Lower leg skin (tissue), 4 donors: ENCODE measurements around the gene LMF1. TPM values are rescaled to one million over a fixed set of nuclear protein-coding genes. Genes with fewer than 3 reads are reported as not detected.
A peak's percentile ranks its signal among the peaks of the same experiment; 100 is the strongest.

Experiments
- DNase-seq, 2 donors: peaks; one replicate each; pipeline ENCODE4 v3.0.0-alpha.2; 2019; ENCODE audit warnings: low spot score in 2 of 2
- H3K4me3 ChIP-seq: fragments of 200-600 bp; sonication (generic); 2 replicates; pipeline ENCODE4 v1.5.1; 2017; ENCODE audit warnings: mild to moderate bottlenecking, low read depth; ENCODE audit not compliant: poor library complexity, severe bottlenecking
- CTCF ChIP-seq, 3 donors: fragments of 450-650 bp; IDR thresholded peaks; one replicate each; pipeline ENCODE4 v1.5.1; 2016; ENCODE audit warnings: antibody characterized with exemption in 3 of 3, mild to moderate bottlenecking in 3 of 3, moderate library complexity in 2 of 3
- POLR2A ChIP-seq, 2 donors: fragments of 450-650 bp; IDR thresholded peaks; one replicate each; pipeline ENCODE4 v1.6.1; 2016 to 2017; ENCODE audit warnings: antibody characterized with exemption in 2 of 2, mild to moderate bottlenecking in 1 of 2, moderate library complexity in 1 of 2
- WGBS, 2 donors: methylation state at CpG; one replicate each; pipeline ENCODE4 v1.1.5; 2018; 5-methylcytosine and 5-hydroxymethylcytosine counted together
- intact Hi-C: fragments of 100-400 bp; cut with DNase I; formaldehyde crosslinking; loops from one replicate; pipeline ENCODE4 v1.15.0; 2023; ENCODE audit warnings: low total_unique reads
- total RNA-seq, 4 donors: library from RNA; depleted of rRNA; stranded (reverse); fragments of >200 nt; gene quantifications; one replicate each; pipeline ENCODE4 v1.1.0, GENCODE V29; 2016

LMF1 gene
- total RNA-seq, 4 donors from 2014 or later: 31.3 to 68.3 (median 50.3) TPM

- DNase-seq: no peak
- intact Hi-C loops: no loop called here
- WGBS, 2 donors: 8 to 16% methylated on average over 21 to 25 of the region's 76 CpGs
- peak overlapping the region; percentile 5 for H3K4me3 ChIP-seq
- TF ChIP-seq CTCF (IDR thresholded peaks at IDR 0.05) (no peak), POLR2A (IDR thresholded peaks at IDR 0.05) (no peak)
Observed at GRCh38 chr16:982145-983043, 11.6 kb upstream of the LMF1 start.

GRCh38 chr16:981695-982144 is 10.9 kb upstream of the LMF1 start, which contains the start of gene SOX8:
SOX8 (plus strand) TSS chr16:981770; CDS start chr16:981923, 153 bp downstream.
- peak within 1 kb of the TSS; percentile 42 for H3K4me3 ChIP-seq
- 0 to 1% methylated on average over 3 to 57 of the region's 80 CpGs for WGBS, 2 donors
- intact Hi-C loops: no loop called here
- DNase-seq: no peak
- no peak for TF ChIP-seq CTCF (IDR thresholded peaks at IDR 0.05)
- TF ChIP-seq POLR2A (IDR thresholded peaks at IDR 0.05): no peak

GRCh38 chr16:980595-980854 is 9.7 kb upstream of the LMF1 start:
- intact Hi-C loops: no loop called here
- TF ChIP-seq CTCF (IDR thresholded peaks at IDR 0.05) (no peak), POLR2A (IDR thresholded peaks at IDR 0.05) (no peak)
- 0% methylated on average over 2 of the region's 31 CpGs for WGBS, 2 donors

GRCh38 chr16:979859-980594 is 9.2 kb upstream of the LMF1 start:
- intact Hi-C loops: no loop called here
- 59 to 63% methylated on average over 19 to 27 of the region's 63 CpGs for WGBS, 2 donors
- DNase-seq: no peak
- TF ChIP-seq POLR2A (IDR thresholded peaks at IDR 0.05) (no peak), CTCF (IDR thresholded peaks at IDR 0.05) (no peak)
- H3K4me3 ChIP-seq: no peak overlapping the region

More at GRCh38 chr16:980595-980854, 9.7 kb upstream of the LMF1 start:
- DNase-seq: no peak
- peak overlapping the region; percentile 42 for H3K4me3 ChIP-seq

- TF ChIP-seq POLR2A (IDR thresholded peaks at IDR 0.05) (no peak), CTCF (IDR thresholded peaks at IDR 0.05) (no peak)
- intact Hi-C loops: no loop called here
- no peak for DNase-seq
- WGBS, 2 donors: 84 to 88% methylated on average over 8 to 14 of the region's 14 CpGs
- H3K4me3 ChIP-seq: no peak overlapping the region
Observed at GRCh38 chr16:979147-979546, 8.4 kb upstream of the LMF1 start.
